Ectodermal cell (in vitro differentiated cells): Measurements from ENCODE around the gene FALEC.
"Not testable (repeated sequence)": the region's sequence is repeated elsewhere in the genome, so short reads cannot be mapped to it uniquely, and the experiment has no call there.

Experiments used
- H3K27ac ChIP-seq: 2 replicates; pipeline ENCODE4 v1.7.0; 2013; ENCODE audit warnings: mild to moderate bottlenecking, low read depth, low read length; ENCODE audit not compliant: insufficient read depth, poor library complexity, severe bottlenecking
- H3K27me3 ChIP-seq: 2 replicates; pipeline ENCODE4 v1.7.0; 2013; ENCODE audit warnings: mild to moderate bottlenecking, low read length; ENCODE audit not compliant: insufficient read depth, control insufficient read depth, poor library complexity, severe bottlenecking
- H3K36me3 ChIP-seq: one replicate; pipeline ENCODE4 v1.7.0; 2013; ENCODE audit warnings: low read length; ENCODE audit not compliant: control insufficient read depth, insufficient read depth
- H3K4me1 ChIP-seq: one replicate; pipeline ENCODE4 v1.7.0; 2013; ENCODE audit warnings: low read length; ENCODE audit not compliant: control insufficient read depth, insufficient read depth
- H3K4me3 ChIP-seq: 2 replicates; pipeline ENCODE4 v1.7.0; 2013; ENCODE audit warnings: low read depth, low read length, control low read depth; ENCODE audit not compliant: insufficient read depth
- H3K9me3 ChIP-seq: 2 replicates; pipeline ENCODE4 v1.7.0; 2013; ENCODE audit warnings: mild to moderate bottlenecking, low read length, moderate library complexity; ENCODE audit not compliant: control insufficient read depth
- WGBS, 2 experiments: methylation state at CpG; one replicate each; pipeline ENCODE4 v1.1.7; 2013; ENCODE audit warnings: missing lambda C conversion rate in 2 of 2; 5-methylcytosine and 5-hydroxymethylcytosine counted together

Gene FALEC

GRCh38 chr1:150564051-150564991 lies 48.8 kb downstream of the FALEC start:
- 95 to 98% methylated on average over 5 of the region's 5 CpGs for WGBS, 2 experiments
- H3K4me1 ChIP-seq, result peaks cover 44% of the 10 kb centered on the region
- no peaks in the 10 kb centered on the region for H3K27me3 ChIP-seq
- no peak overlapping the region for H3K4me3 ChIP-seq
- H3K27ac ChIP-seq, result no peak overlapping the region
- H3K36me3 ChIP-seq, result no peaks in the 10 kb centered on the region
- no peaks in the 10 kb centered on the region for H3K9me3 ChIP-seq

GRCh38 chr1:150565240-150565991 lies 49.9 kb downstream of the FALEC start:
- H3K27me3 ChIP-seq, H3K9me3 ChIP-seq, H3K27ac ChIP-seq, H3K36me3 ChIP-seq, H3K4me3 ChIP-seq: not testable (repeated sequence)
- peaks cover 45% of the 10 kb centered on the region for H3K4me1 ChIP-seq
- 92 to 93% methylated on average over 14 of the region's 14 CpGs for WGBS, 2 experiments

GRCh38 chr1:150566589-150567340 lies 51.2 kb downstream of the FALEC start:
- peaks cover 41% of the 10 kb centered on the region for H3K4me1 ChIP-seq
- 90 to 92% methylated on average over 12 of the region's 12 CpGs for WGBS, 2 experiments
- H3K4me3 ChIP-seq, result no peak overlapping the region
- peak overlapping the region; percentile 98 for H3K27ac ChIP-seq
- H3K36me3 ChIP-seq, result peaks cover 2% of the 10 kb centered on the region
- no peaks in the 10 kb centered on the region for H3K9me3 ChIP-seq
- H3K27me3 ChIP-seq, result no peaks in the 10 kb centered on the region

GRCh38 chr1:150567341-150567716 lies 51.8 kb downstream of the FALEC start:
- H3K27me3 ChIP-seq, result no peaks in the 10 kb centered on the region
- peak overlapping the region; percentile 19 for H3K4me3 ChIP-seq
- peaks cover 40% of the 10 kb centered on the region for H3K4me1 ChIP-seq
- WGBS, 2 experiments, result 50 to 71% methylated on average over 2 to 3 of the region's 3 CpGs
- H3K36me3 ChIP-seq, result peaks cover 7% of the 10 kb centered on the region
- H3K9me3 ChIP-seq, result no peaks in the 10 kb centered on the region
- peak overlapping the region; percentile 98 for H3K27ac ChIP-seq

GRCh38 chr1:150567717-150568593 lies 52.4 kb downstream of the FALEC start:
- peak overlapping the region; percentile 98 for H3K27ac ChIP-seq
- H3K4me1 ChIP-seq, result peaks cover 34% of the 10 kb centered on the region
- WGBS, 2 experiments, result 1% methylated on average over 10 of the region's 10 CpGs
- peak overlapping the region; percentile 19 for H3K4me3 ChIP-seq
- peaks cover 13% of the 10 kb centered on the region for H3K36me3 ChIP-seq
- no peaks in the 10 kb centered on the region for H3K27me3 ChIP-seq
- no peaks in the 10 kb centered on the region for H3K9me3 ChIP-seq

- H3K4me1 ChIP-seq, result peaks cover 31% of the 10 kb centered on the region
These were observed 53.0 kb downstream of the FALEC start for GRCh38 chr1:150568594-150568966.

GRCh38 chr1:150572918-150573647 lies 57.5 kb downstream of the FALEC start:
- peaks cover 51% of the 10 kb centered on the region for H3K36me3 ChIP-seq
- no peak overlapping the region for H3K27ac ChIP-seq
- no peaks in the 10 kb centered on the region for H3K9me3 ChIP-seq
- H3K4me1 ChIP-seq, result peaks cover 33% of the 10 kb centered on the region
- 95 to 98% methylated on average over 4 of the region's 4 CpGs for WGBS, 2 experiments
- no peak overlapping the region for H3K4me3 ChIP-seq
- no peaks in the 10 kb centered on the region for H3K27me3 ChIP-seq

More at GRCh38 chr1:150568594-150568966, 53.0 kb downstream of the FALEC start:
- no peaks in the 10 kb centered on the region for H3K9me3 ChIP-seq
- peak overlapping the region; percentile 19 for H3K4me3 ChIP-seq
- peak overlapping the region; percentile 98 for H3K27ac ChIP-seq
- no peaks in the 10 kb centered on the region for H3K27me3 ChIP-seq
- peaks cover 20% of the 10 kb centered on the region for H3K36me3 ChIP-seq

- H3K27ac ChIP-seq, H3K4me3 ChIP-seq, H3K9me3 ChIP-seq, H3K27me3 ChIP-seq: not testable (repeated sequence)
- Histone ChIP-seq H3K36me3 (peaks cover 51% of the 10 kb centered on the region), H3K4me1 (peaks cover 30% of the 10 kb centered on the region)
- WGBS, 2 experiments, result 89% methylated on average over 13 of the region's 13 CpGs
These were observed 58.1 kb downstream of the FALEC start for GRCh38 chr1:150573648-150574071.
